AG09309 (cell line): ENCODE results near the gene TOB2.

Source experiments
- DNase-seq: peaks from one replicate; pipeline ENCODE4 v3.0.0-alpha.2; 2010; ENCODE audit warnings: low read depth
- H3K4me3 ChIP-seq: 2 replicates; pipeline ENCODE4 v1.5.1; 2011; ENCODE audit warnings: mild to moderate bottlenecking, low read depth, low read length, moderate library complexity; ENCODE audit not compliant: control insufficient read depth
- CTCF ChIP-seq: IDR thresholded peaks from 2 replicates; pipeline ENCODE4 v1.5.1; 2011; ENCODE audit warnings: mild to moderate bottlenecking, low read depth, low read length, inconsistent platforms; ENCODE audit not compliant: insufficient read depth, control insufficient read depth; ENCODE audit errors: missing control alignments

TOB2 gene

GRCh38 chr22:41425660-41426365 is 20.8 kb downstream of the TOB2 start:
- no peak overlapping the region for H3K4me3 ChIP-seq
- no peak for DNase-seq
- TF ChIP-seq CTCF: no peak

GRCh38 chr22:41418717-41419116 is 27.9 kb downstream of the TOB2 start:
- TF ChIP-seq CTCF: no peak
- H3K4me3 ChIP-seq: no peak overlapping the region
- DNase-seq: no peak

GRCh38 chr22:41417622-41418390 is 28.8 kb downstream of the TOB2 start:
- DNase-seq: no peak
- H3K4me3 ChIP-seq: no peak overlapping the region
- TF ChIP-seq CTCF: no peak

GRCh38 chr22:41415554-41415953 is 31.0 kb downstream of the TOB2 start:
- TF ChIP-seq CTCF: no peak
- no peak overlapping the region for H3K4me3 ChIP-seq
- no peak for DNase-seq

GRCh38 chr22:41411021-41411851 is 35.4 kb downstream of the TOB2 start:
- DNase-seq: no peak
- H3K4me3 ChIP-seq: no peak overlapping the region
- no peak for TF ChIP-seq CTCF

GRCh38 chr22:41410311-41410751 is 36.3 kb downstream of the TOB2 start:
- DNase-seq: no peak
- TF ChIP-seq CTCF: no peak
- no peak overlapping the region for H3K4me3 ChIP-seq
